Measurements from ENCODE around the gene PASK. TPM values are rescaled to one million over a fixed set of nuclear protein-coding genes. Genes with fewer than 3 reads are reported as not detected.

Gene PASK
- total RNA-seq, 4 donors from 2014 or later: 0.10 to 0.36 (median 0.28) TPM

GRCh38 chr2:241065355-241065803 is 83.9 kb downstream of the PASK start:
- no peak for ATAC-seq
- DNase-seq: no peak
- H3K4me3 ChIP-seq: no peak overlapping the region
- intact Hi-C loops (cut with DNase I; ENCODE audit: low total_unique reads) (no loop called here), in situ Hi-C loops (cut with MboI; ENCODE audit: low sequenced_read_pairs in 4 of 4) (no loop called here)
- no peaks in the 10 kb centered on the region for H3K27me3 ChIP-seq
- H3K4me1 ChIP-seq: no peaks in the 10 kb centered on the region
- H3K36me3 ChIP-seq: peaks cover 0 to 50% of the 10 kb centered on the region in 2 donors
- no peak overlapping the region for H3K27ac ChIP-seq
- TF ChIP-seq, protein P1, sequence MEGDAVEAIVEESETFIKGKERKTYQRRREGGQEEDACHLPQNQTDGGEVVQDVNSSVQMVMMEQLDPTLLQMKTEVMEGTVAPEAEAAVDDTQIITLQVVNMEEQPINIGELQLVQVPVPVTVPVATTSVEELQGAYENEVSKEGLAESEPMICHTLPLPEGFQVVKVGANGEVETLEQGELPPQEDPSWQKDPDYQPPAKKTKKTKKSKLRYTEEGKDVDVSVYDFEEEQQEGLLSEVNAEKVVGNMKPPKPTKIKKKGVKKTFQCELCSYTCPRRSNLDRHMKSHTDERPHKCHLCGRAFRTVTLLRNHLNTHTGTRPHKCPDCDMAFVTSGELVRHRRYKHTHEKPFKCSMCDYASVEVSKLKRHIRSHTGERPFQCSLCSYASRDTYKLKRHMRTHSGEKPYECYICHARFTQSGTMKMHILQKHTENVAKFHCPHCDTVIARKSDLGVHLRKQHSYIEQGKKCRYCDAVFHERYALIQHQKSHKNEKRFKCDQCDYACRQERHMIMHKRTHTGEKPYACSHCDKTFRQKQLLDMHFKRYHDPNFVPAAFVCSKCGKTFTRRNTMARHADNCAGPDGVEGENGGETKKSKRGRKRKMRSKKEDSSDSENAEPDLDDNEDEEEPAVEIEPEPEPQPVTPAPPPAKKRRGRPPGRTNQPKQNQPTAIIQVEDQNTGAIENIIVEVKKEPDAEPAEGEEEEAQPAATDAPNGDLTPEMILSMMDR (IDR thresholded peaks at IDR 0.05 in 4 of 5, conservative IDR thresholded peaks at IDR 0.05 in 1 of 5): no peak
- no peak for TF ChIP-seq POLR2A (IDR thresholded peaks at IDR 0.05)
- H3K9me3 ChIP-seq: no peaks in the 10 kb centered on the region

DNA sequence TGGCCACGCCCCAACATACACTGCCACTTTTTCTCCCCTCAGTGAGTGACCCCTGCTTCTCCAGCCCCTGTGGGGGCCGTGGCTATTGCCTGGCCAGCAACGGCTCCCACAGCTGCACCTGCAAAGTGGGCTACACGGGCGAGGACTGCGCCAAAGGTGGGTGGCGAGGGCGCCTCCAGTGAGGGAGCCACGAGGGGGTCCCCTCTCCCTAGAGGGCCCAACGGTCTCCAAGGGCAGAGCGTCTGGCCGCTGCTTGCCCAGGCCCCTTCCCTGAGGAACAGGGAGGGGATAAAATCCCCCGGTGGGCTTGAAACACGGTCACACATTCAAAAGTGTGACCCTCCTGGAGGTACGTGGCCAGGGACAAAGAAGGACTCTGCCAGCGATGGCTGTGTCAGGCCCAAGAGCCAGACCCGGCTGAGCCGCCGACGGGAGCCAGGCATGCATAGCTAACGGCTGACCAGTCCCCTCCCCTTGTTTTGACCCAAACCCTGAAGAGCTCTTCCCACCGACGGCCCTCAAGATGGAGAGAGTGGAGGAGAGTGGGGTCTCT is 84.4 kb downstream of the PASK start:
- Histone ChIP-seq H3K4me3 (no peak overlapping the region), H3K36me3 (peaks cover 0 to 45% of the 10 kb centered on the region in 2 donors), H3K4me1 (no peaks in the 10 kb centered on the region), H3K27me3 (no peaks in the 10 kb centered on the region), H3K9me3 (no peaks in the 10 kb centered on the region), H3K27ac (no peak overlapping the region)
- in situ Hi-C loops (cut with MboI; ENCODE audit: low sequenced_read_pairs in 4 of 4) (no loop called here), intact Hi-C loops (cut with DNase I; ENCODE audit: low total_unique reads) (no loop called here)
- TF ChIP-seq POLR2A (IDR thresholded peaks at IDR 0.05): no peak
- TF ChIP-seq, protein P1 (IDR thresholded peaks at IDR 0.05 in 4 of 5, conservative IDR thresholded peaks at IDR 0.05 in 1 of 5): no peak
- DNase-seq (no peak), ATAC-seq (no peak)

DNA sequence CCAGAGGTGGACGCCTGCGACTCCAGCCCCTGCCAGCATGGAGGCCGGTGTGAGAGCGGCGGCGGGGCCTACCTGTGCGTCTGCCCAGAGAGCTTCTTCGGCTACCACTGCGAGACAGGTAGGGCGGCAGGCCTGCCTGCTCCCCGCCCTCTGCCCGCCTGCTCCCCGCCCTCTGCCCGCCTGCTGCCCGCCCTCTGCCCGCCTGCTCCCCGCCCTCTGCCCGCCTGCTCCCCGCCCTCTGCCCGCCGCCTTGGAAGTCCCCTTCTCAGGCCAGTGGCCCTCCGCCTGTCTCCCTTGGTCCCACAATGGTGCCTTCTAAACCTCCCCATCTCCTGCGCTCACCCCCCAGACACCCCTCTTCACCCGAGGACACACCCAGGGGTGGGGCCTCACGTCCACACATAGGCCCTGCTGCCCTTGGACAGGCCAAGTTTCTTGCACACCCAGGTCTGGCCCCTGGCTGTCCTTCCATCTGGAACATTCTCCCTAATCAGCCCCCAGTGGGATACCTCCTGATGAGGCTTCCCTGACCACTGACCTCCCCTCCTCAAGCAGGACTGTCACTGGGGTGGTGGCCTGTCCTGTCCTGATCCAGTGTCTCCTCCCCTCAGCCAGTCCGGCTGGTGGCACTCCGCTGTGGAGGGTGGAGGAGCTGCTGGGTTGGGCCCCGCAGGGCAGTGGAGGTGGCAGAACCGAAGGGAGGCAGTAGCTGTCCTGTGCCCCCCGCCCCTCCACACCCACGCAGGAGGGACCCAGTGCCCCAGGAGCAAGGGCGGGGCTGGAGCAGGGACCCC is 85.1 kb downstream of the PASK start:
- in situ Hi-C loops (cut with MboI; ENCODE audit: low sequenced_read_pairs in 4 of 4): no loop called here
- Histone ChIP-seq H3K9me3 (no peaks in the 10 kb centered on the region), H3K4me1 (no peaks in the 10 kb centered on the region), H3K4me3 (no peak overlapping the region), H3K36me3 (peaks cover 0 to 38% of the 10 kb centered on the region in 2 donors), H3K27me3 (no peaks in the 10 kb centered on the region), H3K27ac (no peak overlapping the region)
- TF ChIP-seq POLR2A (IDR thresholded peaks at IDR 0.05): no peak
- TF ChIP-seq, protein P1 (IDR thresholded peaks at IDR 0.05 in 4 of 5, conservative IDR thresholded peaks at IDR 0.05 in 1 of 5): no peak
- DNase-seq: no peak
- intact Hi-C loops (cut with DNase I; ENCODE audit: low total_unique reads): no loop called here
- ATAC-seq: no peak

GRCh38 chr2:241063587-241063986 is 85.7 kb downstream of the PASK start:
- ATAC-seq: no peak
- TF ChIP-seq, protein P1 (IDR thresholded peaks at IDR 0.05 in 4 of 5, conservative IDR thresholded peaks at IDR 0.05 in 1 of 5): no peak
- TF ChIP-seq POLR2A (IDR thresholded peaks at IDR 0.05): no peak
- intact Hi-C loops (cut with DNase I; ENCODE audit: low total_unique reads) (no loop called here), in situ Hi-C loops (cut with MboI; ENCODE audit: low sequenced_read_pairs in 4 of 4) (no loop called here)
- Histone ChIP-seq H3K9me3 (no peaks in the 10 kb centered on the region), H3K27me3 (no peaks in the 10 kb centered on the region), H3K4me1 (no peaks in the 10 kb centered on the region), H3K27ac (no peak overlapping the region), H3K36me3 (peaks cover 0 to 32% of the 10 kb centered on the region in 2 donors), H3K4me3 (no peak overlapping the region)
- no peak for DNase-seq

Measured in gastrocnemius medialis (tissue), 4 donors.